Cardiac fibroblast (primary cell): ENCODE measurements around the gene ITGB7.

ENCODE experiments used
- DNase-seq, 2 donors: peaks; one replicate each; pipeline versions ENCODE4 v3.0.0 to v3.0.0-alpha.2; 2010; ENCODE audit warnings: low read depth in 2 of 2
- H3K4me3 ChIP-seq, 2 donors: replicated peaks in 1 of 2; 1 replicate in 1 of 2; 2 replicates in 1 of 2; pipeline ENCODE4 v1.5.1; 2011; ENCODE audit warnings: low read depth in 2 of 2, low read length in 2 of 2, mild to moderate bottlenecking in 2 of 2, moderate library complexity in 1 of 2
- CTCF ChIP-seq: IDR thresholded peaks from one replicate; pipeline ENCODE4 v1.5.1; 2011; ENCODE audit warnings: low read depth, mild to moderate bottlenecking, low read length, inconsistent platforms

ITGB7 gene

GRCh38 chr12:53230108-53230845 lies 23.2 kb upstream of the ITGB7 start:
- no peak for TF ChIP-seq CTCF
- DNase-seq, result no peak
- no peak overlapping the region for H3K4me3 ChIP-seq

- H3K4me3 ChIP-seq, result no peak overlapping the region
- no peak for DNase-seq
- TF ChIP-seq CTCF, result no peak
Measured at GRCh38 chr12:53229454-53229853, 22.4 kb upstream of the ITGB7 start.

- no peak for TF ChIP-seq CTCF
- no peak overlapping the region for H3K4me3 ChIP-seq
- no peak for DNase-seq
Measured at GRCh38 chr12:53227836-53228235, 20.8 kb upstream of the ITGB7 start.

- no peak for DNase-seq
- no peak for TF ChIP-seq CTCF
- no peak overlapping the region for H3K4me3 ChIP-seq
Measured at GRCh38 chr12:53227341-53227740, 20.3 kb upstream of the ITGB7 start.

GRCh38 chr12:53226815-53227214 lies 19.8 kb upstream of the ITGB7 start:
- H3K4me3 ChIP-seq, result no peak overlapping the region
- DNase-seq, result no peak
- no peak for TF ChIP-seq CTCF

DNA sequence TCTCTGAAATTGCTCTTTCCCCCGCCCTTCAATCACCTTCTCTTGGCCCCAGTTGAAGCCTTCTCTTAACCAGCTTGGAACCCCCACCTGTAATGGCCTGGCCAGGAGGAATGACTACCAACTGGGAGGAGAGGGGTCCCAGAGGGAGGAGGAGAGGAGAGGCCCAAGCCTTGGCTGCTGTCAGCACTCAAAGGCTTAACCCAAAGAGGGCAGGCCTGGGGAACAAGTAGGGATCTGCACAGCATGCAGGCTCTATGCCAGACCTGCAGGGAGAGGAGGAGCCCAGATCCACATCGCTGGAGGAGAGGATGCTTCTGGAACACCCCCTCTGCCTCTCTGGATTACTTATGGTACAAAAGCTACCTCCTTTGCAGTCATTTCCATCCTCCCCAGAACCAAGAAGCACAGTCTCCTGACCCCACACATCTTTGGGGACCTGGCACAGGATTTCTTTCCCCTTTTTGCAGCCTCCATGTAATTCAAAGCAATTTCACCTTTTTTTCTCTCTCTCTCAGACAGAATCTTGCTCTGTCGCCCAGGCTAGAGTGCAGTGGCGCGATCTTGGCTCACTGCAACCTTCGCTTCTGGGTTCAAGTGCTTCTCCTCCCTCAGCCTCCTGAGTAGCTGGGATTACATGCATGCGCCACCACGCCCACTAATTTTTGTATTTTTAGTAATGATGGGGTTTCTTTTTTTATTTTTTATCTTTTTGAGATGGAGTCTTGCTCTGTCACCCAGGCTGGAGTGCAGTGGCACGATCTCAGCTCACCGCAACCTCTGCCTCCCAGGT lies 18.8 kb upstream of the ITGB7 start:
- no peak overlapping the region for H3K4me3 ChIP-seq
- TF ChIP-seq CTCF, result no peak
- DNase-seq, result no peak
